Left lung (tissue), 10 donors: ENCODE results near the gene COL9A1. TPM values are rescaled to one million over a fixed set of nuclear protein-coding genes. Genes with fewer than 3 reads are reported as not detected.

Source experiments
- ATAC-seq: fragments of 200-7000 bp; cut with Tn5 transposase; one replicate; pipeline ENCODE4 v1.9.1; 2020; ENCODE audit warnings: moderate library complexity
- DNase-seq, 4 donors: peaks; one replicate each; pipeline ENCODE4 v3.0.0-alpha.2; 2013 to 2020
- H3K27ac ChIP-seq, 2 donors: fragments of 200-600 bp; sonication (generic) in 1 of 2; one replicate each; pipeline versions ENCODE4 v1.5.0 to v1.8.0; 2020 to 2021
- H3K27me3 ChIP-seq, 2 donors: fragments of 200-600 bp; sonication (generic) in 1 of 2; one replicate each; pipeline versions ENCODE4 v1.5.0 to v1.8.0; 2020 to 2021
- H3K36me3 ChIP-seq, 2 donors: fragments of 200-600 bp; sonication (generic) in 1 of 2; one replicate each; pipeline versions ENCODE4 v1.5.0 to v1.8.0; 2020 to 2021
- H3K4me1 ChIP-seq, 2 donors: fragments of 200-600 bp; one replicate each; pipeline ENCODE4 v1.8.0; 2021
- H3K4me3 ChIP-seq, 2 donors: fragments of 200-600 bp; sonication (generic) in 1 of 2; one replicate each; pipeline versions ENCODE4 v1.5.0 to v1.8.0; 2020 to 2021; ENCODE audit warnings: mild to moderate bottlenecking in 1 of 2
- H3K9me3 ChIP-seq, 2 donors: fragments of 200-600 bp; sonication (generic) in 1 of 2; one replicate each; pipeline versions ENCODE4 v1.5.0 to v1.8.0; 2020 to 2021
- CTCF ChIP-seq, 2 donors: fragments of 200-600 bp; sonication (generic) in 1 of 2; IDR thresholded peaks; one replicate each; pipeline versions ENCODE4 v1.5.0 to v1.8.0; 2021; ENCODE audit warnings: antibody characterized with exemption in 2 of 2
- intact Hi-C, 2 donors: fragments of 100-400 bp; cut with DNase I; formaldehyde crosslinking; loops; one replicate each; pipeline versions ENCODE4 v1.11.2 to v1.14.2; 2022
- polyA plus RNA-seq, 6 donors: library from polyadenylated mRNA; unstranded; fragments of 120-200 nt; gene quantifications; one replicate each; pipeline ENCODE4 v1.2.1, GENCODE V29; 2013; ENCODE audit not compliant: insufficient read length in 6 of 6
- total RNA-seq, 2 donors: library from RNA; stranded (reverse); fragmentation: NEBNext Ultra II Directional; extraction: Animal tissue kit (Norgen Biotek cat#: 25700); gene quantifications; one replicate each; pipeline ENCODE4 v1.2.1, GENCODE V29; 2021
- donor health status: DM: no; HTN: yes; CAD: no.
- donor health status: DM: no; HTN: no; CAD: no.

COL9A1 gene
- total and polyA plus RNA-seq, 8 donors = 1.0 to 2.1 (median 1.5) TPM; not detected in 2

- TF ChIP-seq CTCF (IDR thresholded peaks at IDR 0.05) = no peak
- DNase-seq = no peak
- ATAC-seq = no peak
Measured at GRCh38 chr6:70225055-70225454, 77.8 kb downstream of the COL9A1 start.

DNA sequence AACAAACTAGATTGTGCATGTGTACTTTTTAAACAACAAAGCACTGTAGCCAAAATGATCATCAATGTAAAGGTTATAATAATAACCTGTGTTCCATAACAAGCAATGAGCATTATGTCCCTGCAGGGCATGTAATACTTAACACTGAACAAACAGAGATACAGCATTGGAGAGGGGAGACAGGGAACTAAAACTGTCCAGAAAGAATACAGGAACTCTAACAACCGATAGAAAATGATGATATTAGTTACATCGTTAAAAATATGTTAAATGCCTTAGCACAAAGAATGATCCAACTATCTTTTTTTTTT is 80.5 kb downstream of the COL9A1 start:
- Histone ChIP-seq H3K4me3 (no peak overlapping the region), H3K27me3 (no peaks in the 10 kb centered on the region), H3K36me3 (no peaks in the 10 kb centered on the region), H3K9me3 (no peaks in the 10 kb centered on the region), H3K4me1 (no peaks in the 10 kb centered on the region), H3K27ac (no peak overlapping the region)
- intact Hi-C loops = no loop called here
- no peak for TF ChIP-seq CTCF (IDR thresholded peaks at IDR 0.05)
- ATAC-seq (no peak), DNase-seq (no peak)

More at GRCh38 chr6:70225055-70225454, 77.8 kb downstream of the COL9A1 start:
- H3K4me1 ChIP-seq = no peaks in the 10 kb centered on the region
- intact Hi-C loops = no loop called here
- H3K27ac ChIP-seq = no peak overlapping the region
- no peaks in the 10 kb centered on the region for H3K9me3 ChIP-seq
- no peaks in the 10 kb centered on the region for H3K27me3 ChIP-seq
- no peak overlapping the region for H3K4me3 ChIP-seq
- no peaks in the 10 kb centered on the region for H3K36me3 ChIP-seq

DNA sequence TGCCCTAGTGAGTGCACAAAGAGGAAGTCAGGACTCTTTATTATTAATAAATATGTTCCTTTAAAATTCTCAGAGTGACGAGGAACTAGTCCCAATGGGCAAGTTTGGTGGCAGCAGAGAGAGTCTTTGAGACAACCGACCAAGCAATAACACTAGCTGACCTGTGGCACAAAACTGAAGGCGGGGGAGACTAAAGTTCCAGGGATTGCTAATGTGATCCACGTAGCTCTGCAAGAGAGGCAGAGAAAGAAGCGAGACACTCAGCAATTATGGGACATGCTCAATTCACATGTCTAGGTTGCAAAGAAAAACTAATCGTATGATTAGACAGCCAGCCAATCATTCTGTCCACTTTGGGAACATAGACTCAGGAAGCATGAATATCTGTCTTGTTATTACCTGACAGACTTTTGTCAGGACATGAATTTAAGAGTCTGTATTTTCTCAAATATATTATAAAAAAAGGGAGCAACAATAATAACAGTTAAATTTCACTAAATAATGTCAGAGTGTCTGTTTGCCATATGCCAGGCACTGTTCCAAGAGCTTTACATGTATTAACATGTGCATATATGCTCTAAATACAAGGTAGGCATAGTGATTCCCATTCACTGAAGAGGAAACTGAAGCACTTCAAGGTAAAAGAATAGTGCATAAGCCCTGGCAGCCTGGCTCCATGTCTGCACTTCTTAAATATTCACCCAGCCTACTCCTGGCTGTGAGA is 81.0 kb downstream of the COL9A1 start:
- Histone ChIP-seq H3K27me3 (peaks cover 0 to 4% of the 10 kb centered on the region in 2 donors), H3K4me3 (no peak overlapping the region), H3K9me3 (no peaks in the 10 kb centered on the region), H3K36me3 (no peaks in the 10 kb centered on the region), H3K4me1 (no peaks in the 10 kb centered on the region), H3K27ac (no peak overlapping the region)
- intact Hi-C loops = no loop called here
- DNase-seq = no peak
- TF ChIP-seq CTCF (IDR thresholded peaks at IDR 0.05) = no peak
- ATAC-seq = no peak

GRCh38 chr6:70221025-70221714 is 81.7 kb downstream of the COL9A1 start:
- Histone ChIP-seq H3K27me3 (peaks cover 0 to 8% of the 10 kb centered on the region in 2 donors), H3K36me3 (no peaks in the 10 kb centered on the region), H3K9me3 (no peaks in the 10 kb centered on the region), H3K4me1 (no peaks in the 10 kb centered on the region), H3K4me3 (no peak overlapping the region), H3K27ac (no peak overlapping the region)
- DNase-seq = peak in 2 of 4 donors; percentile 37 to 61
- intact Hi-C loops = no loop called here
- peak; percentile 90 for ATAC-seq
- peak; percentile 53 to 71 for TF ChIP-seq CTCF (IDR thresholded peaks at IDR 0.05)

GRCh38 chr6:70219943-70220613 is 82.8 kb downstream of the COL9A1 start:
- no peaks in the 10 kb centered on the region for H3K36me3 ChIP-seq
- TF ChIP-seq CTCF (IDR thresholded peaks at IDR 0.05) = no peak
- H3K9me3 ChIP-seq = no peaks in the 10 kb centered on the region
- ATAC-seq (no peak), DNase-seq (no peak)
- H3K4me1 ChIP-seq = no peaks in the 10 kb centered on the region
- no peak overlapping the region for H3K4me3 ChIP-seq
- H3K27ac ChIP-seq = no peak overlapping the region
- H3K27me3 ChIP-seq = peaks cover 0 to 8% of the 10 kb centered on the region in 2 donors
- intact Hi-C loops = no loop called here
